Skeletal muscle cell (primary cell): Measurements from ENCODE around the gene PDLIM5.
"Not testable (repeated sequence)": the region's sequence is repeated elsewhere in the genome, so short reads cannot be mapped to it uniquely, and the experiment has no call there.

Experiments
- DNase-seq: peaks from one replicate; pipeline ENCODE4 v3.0.0-alpha.2; 2010; ENCODE audit warnings: low read depth
- H3K4me3 ChIP-seq: 2 replicates; pipeline ENCODE4 v1.5.1; 2011; ENCODE audit warnings: low read depth, mild to moderate bottlenecking, control low read depth, low read length, moderate library complexity

Gene PDLIM5

GRCh38 chr4:94665021-94665420 lies 213.3 kb downstream of the PDLIM5 start:
- DNase-seq, H3K4me3 ChIP-seq: not testable (repeated sequence)

GRCh38 chr4:94665500-94666404 lies 214.0 kb downstream of the PDLIM5 start:
- no peak overlapping the region for H3K4me3 ChIP-seq
- no peak for DNase-seq

- no peak for DNase-seq
- no peak overlapping the region for H3K4me3 ChIP-seq
Measured at GRCh38 chr4:94668724-94669123, 217.0 kb downstream of the PDLIM5 start.

- DNase-seq: no peak
Measured at GRCh38 chr4:94669672-94670664, 218.2 kb downstream of the PDLIM5 start.

GRCh38 chr4:94671113-94671512 lies 219.4 kb downstream of the PDLIM5 start:
- DNase-seq: no peak
- no peak overlapping the region for H3K4me3 ChIP-seq

More at GRCh38 chr4:94669672-94670664, 218.2 kb downstream of the PDLIM5 start:
- no peak overlapping the region for H3K4me3 ChIP-seq

GRCh38 chr4:94673961-94674360 lies 222.2 kb downstream of the PDLIM5 start:
- no peak overlapping the region for H3K4me3 ChIP-seq
- no peak for DNase-seq

- no peak for DNase-seq
- H3K4me3 ChIP-seq: no peak overlapping the region
Measured at GRCh38 chr4:94676970-94677369, 225.2 kb downstream of the PDLIM5 start.

GRCh38 chr4:94678896-94679295 lies 227.2 kb downstream of the PDLIM5 start:
- DNase-seq: no peak
- H3K4me3 ChIP-seq: no peak overlapping the region

- H3K4me3 ChIP-seq: no peak overlapping the region
- DNase-seq: no peak
Measured at GRCh38 chr4:94680176-94680862, 228.6 kb downstream of the PDLIM5 start.

GRCh38 chr4:94686086-94686485 lies 234.3 kb downstream of the PDLIM5 start:
- H3K4me3 ChIP-seq: no peak overlapping the region
- no peak for DNase-seq

GRCh38 chr4:94689155-94689860 lies 237.6 kb downstream of the PDLIM5 start:
- H3K4me3 ChIP-seq: no peak overlapping the region
- DNase-seq: no peak

GRCh38 chr4:94690851-94691254 lies 239.1 kb downstream of the PDLIM5 start:
- no peak overlapping the region for H3K4me3 ChIP-seq
- DNase-seq: peak; percentile 35

- H3K4me3 ChIP-seq: no peak overlapping the region
- DNase-seq: no peak
Measured at GRCh38 chr4:94691552-94691951, 239.8 kb downstream of the PDLIM5 start.

- no peak for DNase-seq
- no peak overlapping the region for H3K4me3 ChIP-seq
Measured at GRCh38 chr4:94695384-94695783, 243.6 kb downstream of the PDLIM5 start.

- no peak for DNase-seq
- H3K4me3 ChIP-seq: no peak overlapping the region
Measured at GRCh38 chr4:94698187-94698586, 246.4 kb downstream of the PDLIM5 start.

- no peak overlapping the region for H3K4me3 ChIP-seq
- no peak for DNase-seq
Measured at GRCh38 chr4:94700298-94700697, 248.6 kb downstream of the PDLIM5 start.

- no peak overlapping the region for H3K4me3 ChIP-seq
- DNase-seq: no peak
Measured at GRCh38 chr4:94701631-94702300, 250.0 kb downstream of the PDLIM5 start.

GRCh38 chr4:94711635-94712034 lies 259.9 kb downstream of the PDLIM5 start:
- no peak overlapping the region for H3K4me3 ChIP-seq
- DNase-seq: no peak
